ENCODE measurements around the gene ZAR1L. TPM values are rescaled to one million over a fixed set of nuclear protein-coding genes. Genes with fewer than 3 reads are reported as not detected.
A peak's percentile ranks its signal among the peaks of the same experiment; 100 is the strongest.

Gene ZAR1L
- total and polyA plus RNA-seq, 2 experiments from 2014 or later = not detected

DNA sequence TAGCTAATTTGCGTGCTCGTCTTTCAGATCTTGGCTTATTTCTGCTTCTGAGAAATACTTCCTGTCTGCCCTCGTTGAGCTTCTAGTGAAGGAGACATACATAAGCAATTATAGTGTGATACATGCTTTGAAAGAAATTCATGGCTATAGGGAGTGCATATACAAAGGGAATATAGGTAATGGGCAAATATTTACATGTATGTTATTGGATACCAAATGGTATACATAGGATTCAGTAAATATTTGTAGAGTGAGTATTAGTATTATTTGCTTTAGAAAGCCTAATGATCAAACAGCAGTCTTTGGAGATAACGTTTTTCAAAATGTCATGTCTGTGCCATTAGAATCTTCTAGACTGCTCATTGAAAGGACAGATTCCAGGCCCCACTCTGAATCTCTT lies 5.4 kb upstream of the ZAR1L start:
- Histone ChIP-seq H3K27ac (no peak overlapping the region), H2AFZ (no peak overlapping the region), H3K27me3 (replicated peaks; ENCODE audit: insufficient read depth) (no peaks in the 10 kb centered on the region), H4K20me1 (ENCODE audit: insufficient read depth) (no peaks in the 10 kb centered on the region), H3K36me3 (ENCODE audit: low read depth) (no peaks in the 10 kb centered on the region), H3K9me3 (ENCODE audit: low read depth) (no peaks in the 10 kb centered on the region), H3K4me1 (ENCODE audit: insufficient read depth) (peaks cover 16% of the 10 kb centered on the region), H3K9me2 (ENCODE audit: insufficient read depth) (no peaks in the 10 kb centered on the region), H3F3A (ENCODE audit: insufficient read depth) (peaks cover 11% of the 10 kb centered on the region; the same call in 1 of the 2 replicates), H3K79me2 (ENCODE audit: insufficient read depth) (peaks cover 7% of the 10 kb centered on the region; the same call in 1 of the 2 replicates), H3K4me2 (ENCODE audit: unreplicated experiment) (no peak overlapping the region), H3K9ac (no peak overlapping the region), H3K4me3 (no peak overlapping the region)
- TF ChIP-seq EZH2phosphoT487 (IDR thresholded peaks at IDR 0.05; ENCODE audit: insufficient read depth, low read depth) (no peak), EZH2 (IDR thresholded peaks at IDR 0.05; ENCODE audit: insufficient read depth, poor library complexity, severe bottlenecking) (no peak)
- 75 to 83% methylated on average over 4 of the region's 4 CpGs for WGBS, 2 experiments (ENCODE audit: low coverage in 1 of 2, low lambda C conversion rate in 2 of 2, missing lambda C conversion rate in 2 of 2)
- no peak for DNase-seq
- in situ Hi-C loops (cut with MboI) = no loop called here

DNA sequence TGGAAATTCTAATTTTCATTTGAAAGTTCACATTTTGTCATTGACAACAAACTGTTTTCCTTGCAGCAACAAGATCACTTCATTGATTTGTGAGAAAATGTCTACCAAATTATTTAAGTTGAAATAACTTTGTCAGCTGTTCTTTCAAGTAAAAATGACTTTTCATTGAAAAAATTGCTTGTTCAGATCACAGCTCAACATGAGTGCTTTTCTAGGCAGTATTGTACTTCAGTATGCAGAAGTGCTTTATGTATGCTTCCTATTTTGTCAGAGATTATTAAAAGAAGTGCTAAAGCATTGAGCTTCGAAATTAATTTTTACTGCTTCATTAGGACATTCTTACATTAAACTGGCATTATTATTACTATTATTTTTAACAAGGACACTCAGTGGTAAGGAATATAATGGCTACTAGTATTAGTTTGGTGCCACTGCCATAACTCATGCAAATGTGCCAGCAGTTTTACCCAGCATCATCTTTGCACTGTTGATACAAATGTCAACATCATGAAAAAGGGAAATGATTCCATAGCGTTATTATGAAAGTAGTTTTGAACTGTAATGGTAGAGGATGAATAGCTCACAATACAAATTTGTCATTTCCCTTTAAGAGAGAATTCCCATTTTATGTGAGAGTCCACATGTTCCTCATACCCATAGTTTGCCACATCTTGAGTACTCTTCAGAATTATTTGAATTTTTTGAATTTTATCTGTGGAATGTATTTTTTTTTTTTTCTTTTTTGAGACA lies 2.7 kb upstream of the ZAR1L start:
- no peak overlapping the region for H3K4me3 ChIP-seq
- H4K20me1 ChIP-seq (ENCODE audit: insufficient read depth) = no peaks in the 10 kb centered on the region
- peaks cover 3% of the 10 kb centered on the region; the same call in 1 of the 2 replicates for H3K4me1 ChIP-seq (ENCODE audit: insufficient read depth)
- H3K36me3 ChIP-seq (ENCODE audit: low read depth) = no peaks in the 10 kb centered on the region
- H3K4me2 ChIP-seq (ENCODE audit: unreplicated experiment) = no peak overlapping the region
- H3K9me2 ChIP-seq (ENCODE audit: insufficient read depth) = no peaks in the 10 kb centered on the region
- peak overlapping the region; percentile 99; the same call in 1 of the 2 replicates for H2AFZ ChIP-seq
- in situ Hi-C loops (cut with MboI) = no loop called here
- no peak for TF ChIP-seq EZH2phosphoT487 (IDR thresholded peaks at IDR 0.05; ENCODE audit: insufficient read depth, low read depth)
- TF ChIP-seq EZH2 (IDR thresholded peaks at IDR 0.05; ENCODE audit: insufficient read depth, poor library complexity, severe bottlenecking) = no peak
- DNase-seq = no peak
- no peaks in the 10 kb centered on the region for H3K9me3 ChIP-seq (ENCODE audit: low read depth)
- no peaks in the 10 kb centered on the region for H3K27me3 ChIP-seq (replicated peaks; ENCODE audit: insufficient read depth)
- 99 to 100% methylated on average over 2 of the region's 2 CpGs for WGBS, 2 experiments (ENCODE audit: low coverage in 1 of 2, low lambda C conversion rate in 2 of 2, missing lambda C conversion rate in 2 of 2)
- no peak overlapping the region for H3K9ac ChIP-seq
- H3F3A ChIP-seq (ENCODE audit: insufficient read depth) = peaks cover 7% of the 10 kb centered on the region; the same call in 1 of the 2 replicates
- H3K27ac ChIP-seq = no peak overlapping the region
- H3K79me2 ChIP-seq (ENCODE audit: insufficient read depth) = peaks cover 7% of the 10 kb centered on the region; the same call in 1 of the 2 replicates

DNA sequence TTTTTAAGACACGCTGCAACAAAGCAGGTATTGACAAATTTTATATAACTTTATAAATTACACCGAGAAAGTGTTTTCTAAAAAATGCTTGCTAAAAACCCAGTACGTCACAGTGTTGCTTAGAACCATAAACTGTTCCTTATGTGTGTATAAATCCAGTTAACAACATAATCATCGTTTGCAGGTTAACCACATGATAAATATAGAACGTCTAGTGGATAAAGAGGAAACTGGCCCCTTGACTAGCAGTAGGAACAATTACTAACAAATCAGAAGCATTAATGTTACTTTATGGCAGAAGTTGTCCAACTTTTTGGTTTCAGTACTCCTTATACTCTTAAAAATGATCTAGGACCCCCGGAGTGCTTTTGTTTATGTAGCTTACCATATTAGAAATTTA lies 1.3 kb upstream of the ZAR1L start:
- Histone ChIP-seq H4K20me1 (ENCODE audit: insufficient read depth) (no peaks in the 10 kb centered on the region), H3K4me1 (ENCODE audit: insufficient read depth) (peaks cover 3% of the 10 kb centered on the region; the same call in 1 of the 2 replicates), H3K79me2 (ENCODE audit: insufficient read depth) (peaks cover 7% of the 10 kb centered on the region; the same call in 1 of the 2 replicates), H3K4me3 (peak overlapping the region; percentile 88), H3K27ac (peak overlapping the region; percentile 93), H3F3A (ENCODE audit: insufficient read depth) (peaks cover 7% of the 10 kb centered on the region; the same call in 1 of the 2 replicates), H3K36me3 (ENCODE audit: low read depth) (no peaks in the 10 kb centered on the region), H2AFZ (peak overlapping the region; percentile 99), H3K9ac (peak overlapping the region; percentile 93), H3K9me3 (ENCODE audit: low read depth) (no peaks in the 10 kb centered on the region), H3K4me2 (ENCODE audit: unreplicated experiment) (peak overlapping the region; percentile 90), H3K27me3 (replicated peaks; ENCODE audit: insufficient read depth) (no peaks in the 10 kb centered on the region), H3K9me2 (ENCODE audit: insufficient read depth) (no peaks in the 10 kb centered on the region)
- in situ Hi-C loops (cut with MboI) = no loop called here
- DNase-seq = peak; percentile 49
- no peak for TF ChIP-seq EZH2phosphoT487 (IDR thresholded peaks at IDR 0.05; ENCODE audit: insufficient read depth, low read depth)
- TF ChIP-seq EZH2 (IDR thresholded peaks at IDR 0.05; ENCODE audit: insufficient read depth, poor library complexity, severe bottlenecking) = no peak
- 48 to 52% methylated on average over 6 of the region's 6 CpGs for WGBS, 2 experiments (ENCODE audit: low coverage in 1 of 2, low lambda C conversion rate in 2 of 2, missing lambda C conversion rate in 2 of 2)

DNA sequence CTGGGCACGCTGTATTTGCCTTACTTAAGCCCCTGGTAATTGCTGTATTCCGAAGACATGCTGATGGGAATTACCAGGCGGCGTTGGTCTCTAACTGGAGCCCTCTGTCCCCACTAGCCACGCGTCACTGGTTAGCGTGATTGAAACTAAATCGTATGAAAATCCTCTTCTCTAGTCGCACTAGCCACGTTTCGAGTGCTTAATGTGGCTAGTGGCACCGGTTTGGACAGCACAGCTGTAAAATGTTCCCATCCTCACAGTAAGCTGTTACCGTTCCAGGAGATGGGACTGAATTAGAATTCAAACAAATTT lies 821 bp upstream of the ZAR1L start:
- in situ Hi-C loops (cut with MboI) = no loop called here
- no peaks in the 10 kb centered on the region for H3K27me3 ChIP-seq (replicated peaks; ENCODE audit: insufficient read depth)
- H3K27ac ChIP-seq = peak overlapping the region; percentile 93
- H2AFZ ChIP-seq = peak overlapping the region; percentile 99
- H3K4me2 ChIP-seq (ENCODE audit: unreplicated experiment) = peak overlapping the region; percentile 90
- TF ChIP-seq EZH2 (IDR thresholded peaks at IDR 0.05; ENCODE audit: insufficient read depth, poor library complexity, severe bottlenecking) = no peak
- TF ChIP-seq EZH2phosphoT487 (IDR thresholded peaks at IDR 0.05; ENCODE audit: insufficient read depth, low read depth) = no peak
- peaks cover 7% of the 10 kb centered on the region; the same call in 1 of the 2 replicates for H3F3A ChIP-seq (ENCODE audit: insufficient read depth)
- no peaks in the 10 kb centered on the region for H3K9me3 ChIP-seq (ENCODE audit: low read depth)
- DNase-seq = no peak
- H3K36me3 ChIP-seq (ENCODE audit: low read depth) = no peaks in the 10 kb centered on the region
- H3K9me2 ChIP-seq (ENCODE audit: insufficient read depth) = no peaks in the 10 kb centered on the region
- H4K20me1 ChIP-seq (ENCODE audit: insufficient read depth) = no peaks in the 10 kb centered on the region
- H3K4me3 ChIP-seq = peak overlapping the region; percentile 88
- peaks cover 3% of the 10 kb centered on the region; the same call in 1 of the 2 replicates for H3K4me1 ChIP-seq (ENCODE audit: insufficient read depth)
- H3K9ac ChIP-seq = peak overlapping the region; percentile 93
- peaks cover 7% of the 10 kb centered on the region; the same call in 1 of the 2 replicates for H3K79me2 ChIP-seq (ENCODE audit: insufficient read depth)
- 1 to 2% methylated on average over 13 of the region's 13 CpGs for WGBS, 2 experiments (ENCODE audit: low coverage in 1 of 2, low lambda C conversion rate in 2 of 2, missing lambda C conversion rate in 2 of 2)
